ENCODE measurements around the gene CDX1.

Gene CDX1

DNA sequence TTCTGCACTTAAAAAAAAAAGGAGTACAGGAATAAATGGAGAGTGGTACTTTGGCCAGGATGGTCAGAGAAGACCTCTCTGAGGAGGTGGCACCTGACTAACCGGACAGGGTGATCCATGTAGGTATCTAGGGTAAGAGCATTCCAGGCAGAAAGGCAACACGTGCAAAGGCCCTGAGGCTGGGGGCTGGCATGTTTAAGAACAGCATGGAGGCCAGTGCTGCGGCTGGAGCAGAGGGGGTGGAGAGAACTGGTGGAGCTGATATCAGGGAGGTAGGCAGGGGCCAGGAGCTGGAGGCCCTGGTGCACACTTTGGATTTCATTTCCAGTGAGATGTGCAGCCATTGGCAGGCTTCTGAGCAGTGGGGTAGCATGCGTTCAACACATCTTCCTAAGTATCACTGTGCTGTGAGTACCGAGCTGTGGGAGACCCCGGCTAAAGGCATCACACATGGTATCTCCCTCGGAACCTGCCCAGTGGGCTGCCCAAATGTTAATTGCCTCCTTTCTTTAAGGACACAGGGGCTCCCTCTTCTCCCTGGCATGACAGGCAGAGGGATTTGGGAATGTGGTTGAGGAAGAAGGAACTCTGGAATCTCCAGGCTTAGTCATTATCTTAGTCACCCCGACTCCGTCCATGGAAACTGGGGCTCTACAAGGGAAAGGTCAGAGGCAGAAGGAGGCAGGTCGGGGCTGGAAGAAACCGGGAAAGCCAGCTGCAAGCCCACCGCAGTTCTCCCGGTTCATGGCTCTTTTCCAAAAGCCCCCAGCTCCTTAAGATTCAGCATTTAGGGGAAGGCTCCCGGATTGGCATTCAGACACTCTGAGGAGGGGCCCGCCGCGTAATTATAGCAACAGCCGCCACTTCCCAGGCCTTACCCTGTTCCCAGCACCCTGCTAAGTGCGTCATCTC is 41.9 kb downstream of the CDX1 start:
- no peak for DNase-seq (ENCODE audit: low spot score)

- no peak for DNase-seq (ENCODE audit: low spot score)
Measured at GRCh38 chr5:150209099-150209635, 42.6 kb downstream of the CDX1 start.

- no peak for DNase-seq (ENCODE audit: low spot score)
Measured at GRCh38 chr5:150210644-150211043, 44.1 kb downstream of the CDX1 start.

- DNase-seq (ENCODE audit: low spot score), result no peak
Measured at GRCh38 chr5:150211156-150212030, 44.8 kb downstream of the CDX1 start.

- DNase-seq (ENCODE audit: low spot score), result no peak
Measured at GRCh38 chr5:150213530-150213929, 47.0 kb downstream of the CDX1 start.

- no peak for DNase-seq (ENCODE audit: low spot score)
Measured at GRCh38 chr5:150214289-150214688, 47.7 kb downstream of the CDX1 start.

DNA sequence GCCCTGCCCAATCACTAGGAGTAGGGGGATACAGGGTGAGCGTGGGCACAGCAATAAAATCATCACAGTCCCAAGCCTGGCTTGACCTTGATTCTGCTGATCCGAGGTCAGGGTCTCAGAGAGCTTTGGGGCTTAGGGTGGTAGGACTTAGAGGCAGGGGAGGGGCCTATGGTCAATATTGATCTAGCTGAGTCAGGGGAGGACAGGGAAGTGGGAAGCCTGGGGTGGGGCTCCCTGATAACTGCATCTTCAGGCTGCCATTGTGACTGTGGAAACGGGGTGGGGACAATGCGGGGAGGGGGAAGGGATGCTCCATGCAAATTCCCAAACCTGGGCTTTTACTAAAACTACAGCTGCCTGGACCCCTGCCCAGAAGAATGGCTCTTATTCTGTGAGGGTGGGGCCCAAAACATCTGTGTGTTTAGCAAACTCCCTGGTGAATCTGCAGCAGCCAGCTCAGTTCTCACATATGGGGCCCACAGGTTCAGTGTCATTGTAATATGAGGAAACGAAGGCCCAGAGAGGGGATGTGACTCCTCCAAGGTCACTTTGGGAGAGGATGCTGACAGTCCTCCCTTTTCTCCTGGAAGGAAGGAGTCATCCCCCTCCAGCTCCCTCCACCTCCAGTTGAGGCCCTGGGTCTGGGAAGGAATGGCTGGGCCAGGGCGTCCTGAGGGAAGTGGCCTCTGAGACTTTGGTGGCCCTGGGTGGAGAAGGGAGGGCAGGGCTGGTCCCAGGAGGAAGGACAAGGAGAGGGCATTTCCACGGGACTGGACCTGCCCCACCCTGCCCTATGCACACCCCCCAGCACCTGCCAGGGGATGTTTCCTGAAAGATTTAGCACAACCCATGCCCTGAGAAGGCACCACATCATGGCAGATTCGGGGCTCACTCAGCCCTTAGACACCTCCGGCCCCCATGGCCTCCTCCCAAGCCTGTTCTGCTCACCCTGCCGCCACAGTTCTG is 49.7 kb downstream of the CDX1 start:
- DNase-seq (ENCODE audit: low spot score), result no peak

- DNase-seq (ENCODE audit: low spot score), result no peak
Measured at GRCh38 chr5:150217038-150217437, 50.5 kb downstream of the CDX1 start.

DNA sequence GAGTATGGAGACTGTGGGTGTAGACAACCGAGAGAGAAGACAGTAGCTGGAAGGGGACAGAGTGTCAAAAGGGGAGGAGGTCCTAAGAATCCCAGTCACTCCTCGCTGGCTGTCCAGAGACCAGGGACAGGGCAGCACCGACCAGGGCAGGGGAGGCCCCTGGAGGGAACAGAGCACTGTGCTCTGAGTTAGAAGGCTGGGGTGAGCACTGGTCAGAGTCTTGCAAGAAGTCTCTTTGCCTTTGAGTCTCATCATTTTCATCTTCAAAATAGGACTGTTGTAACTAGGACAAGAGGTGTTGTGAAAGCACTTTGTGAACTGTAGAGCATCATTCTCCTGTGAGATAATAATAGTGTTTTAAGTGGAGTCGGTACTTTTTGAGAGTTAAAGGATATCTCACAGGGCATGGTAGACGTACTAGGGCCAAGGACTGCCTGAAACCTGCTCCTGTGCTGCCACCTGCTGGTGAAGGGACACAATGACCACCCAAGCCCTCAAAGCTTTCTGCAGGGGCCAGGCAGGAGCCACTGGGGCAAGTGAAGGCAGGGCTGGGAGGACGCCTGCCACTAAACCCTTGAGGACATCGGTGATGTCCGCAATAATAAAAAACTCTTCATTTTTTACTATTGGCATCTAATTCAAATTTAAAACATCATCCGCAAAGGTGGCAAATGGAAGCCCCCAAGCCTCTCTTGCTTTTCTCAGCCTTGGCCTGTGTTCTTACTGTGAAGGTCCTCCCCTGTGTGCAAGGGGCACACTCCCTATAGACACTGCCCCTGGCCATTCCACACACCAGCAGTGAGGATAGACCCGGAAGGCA is 51.5 kb downstream of the CDX1 start:
- peak; percentile 90 for DNase-seq (ENCODE audit: low spot score)

- DNase-seq (ENCODE audit: low spot score), result no peak
Measured at GRCh38 chr5:150218693-150219035, 52.1 kb downstream of the CDX1 start.

DNA sequence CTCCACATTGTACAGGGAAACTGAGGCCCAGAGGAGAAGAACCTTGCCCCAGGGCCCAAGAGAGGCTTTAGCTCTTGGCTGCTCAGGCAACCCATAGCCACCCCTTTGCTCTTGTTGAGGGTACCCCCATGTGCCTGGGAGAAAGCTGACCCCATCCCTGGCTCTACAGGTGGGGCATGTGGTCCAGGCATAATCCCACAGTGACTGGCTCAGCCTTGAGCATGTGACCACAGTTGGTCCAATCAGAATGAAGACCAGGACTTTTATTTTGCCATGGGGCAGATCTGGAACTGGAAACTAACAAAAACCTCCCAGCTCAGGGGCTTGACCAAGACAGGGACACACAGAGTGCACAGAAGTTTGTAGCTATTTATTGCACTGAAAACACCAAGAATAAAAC is 52.6 kb downstream of the CDX1 start:
- DNase-seq (ENCODE audit: low spot score), result no peak

GRCh38 chr5:150219861-150220260 is 53.3 kb downstream of the CDX1 start:
- DNase-seq (ENCODE audit: low spot score), result no peak

- DNase-seq (ENCODE audit: low spot score), result no peak
Measured at GRCh38 chr5:150221471-150221870, 54.9 kb downstream of the CDX1 start.

GRCh38 chr5:150222906-150223305 is 56.3 kb downstream of the CDX1 start:
- no peak for DNase-seq (ENCODE audit: low spot score)

DNA sequence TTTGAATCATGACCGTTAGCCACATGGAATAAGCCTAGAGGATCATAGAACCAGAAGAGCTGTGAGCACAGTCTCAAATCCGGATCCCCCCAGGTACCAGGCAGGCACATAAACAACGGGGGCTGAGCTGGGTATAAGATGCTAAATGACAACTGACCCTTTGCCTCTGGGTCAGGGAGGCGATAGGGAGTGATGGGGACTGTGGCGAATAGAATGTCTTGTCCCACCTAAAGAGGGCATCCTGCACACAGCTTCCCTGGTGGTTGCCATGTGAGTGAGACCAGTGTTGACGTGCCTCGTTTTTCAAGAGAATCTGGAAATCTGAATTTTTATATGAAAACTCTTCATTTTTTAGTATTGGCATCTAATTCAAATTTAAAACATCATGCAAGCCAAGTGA is 56.9 kb downstream of the CDX1 start:
- DNase-seq (ENCODE audit: low spot score), result no peak

- DNase-seq (ENCODE audit: low spot score), result no peak
Measured at GRCh38 chr5:150224483-150225027, 58.0 kb downstream of the CDX1 start.

DNA sequence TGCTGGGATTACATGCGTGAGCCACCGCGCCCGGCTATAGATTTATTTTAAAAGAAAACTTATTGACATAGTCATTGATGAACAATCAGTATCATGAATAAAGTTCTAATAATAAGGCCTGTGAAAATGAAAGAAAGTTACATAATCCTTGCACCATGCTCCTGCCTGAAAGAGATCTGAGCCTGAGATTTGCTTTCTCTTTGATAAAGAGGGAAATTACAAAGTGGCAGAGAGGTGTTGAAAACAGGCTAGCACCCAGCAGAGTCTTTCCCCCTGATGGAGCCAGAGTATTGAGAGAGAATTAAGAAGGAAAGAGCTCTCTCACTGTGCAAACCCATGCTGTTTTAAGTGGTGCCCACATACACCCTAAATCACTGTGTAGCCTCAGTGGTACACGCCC is 60.5 kb downstream of the CDX1 start:
- no peak for DNase-seq (ENCODE audit: low spot score)

GRCh38 chr5:150227606-150228273 is 61.2 kb downstream of the CDX1 start:
- DNase-seq (ENCODE audit: low spot score), result no peak

GRCh38 chr5:150229571-150229970 is 63.0 kb downstream of the CDX1 start:
- no peak for DNase-seq (ENCODE audit: low spot score)

- DNase-seq (ENCODE audit: low spot score), result no peak
Measured at GRCh38 chr5:150230842-150231241, 64.3 kb downstream of the CDX1 start.

All from NAMALWA (cell line).